Bone marrow (tissue), 2 donors: ENCODE results near the gene NCR2.

Source experiments
- DNase-seq, 2 donors: peaks; one replicate each; lab custom pipeline; 2025; lab: John Stamatoyannopoulos, UW

The NCR2 gene

DNA sequence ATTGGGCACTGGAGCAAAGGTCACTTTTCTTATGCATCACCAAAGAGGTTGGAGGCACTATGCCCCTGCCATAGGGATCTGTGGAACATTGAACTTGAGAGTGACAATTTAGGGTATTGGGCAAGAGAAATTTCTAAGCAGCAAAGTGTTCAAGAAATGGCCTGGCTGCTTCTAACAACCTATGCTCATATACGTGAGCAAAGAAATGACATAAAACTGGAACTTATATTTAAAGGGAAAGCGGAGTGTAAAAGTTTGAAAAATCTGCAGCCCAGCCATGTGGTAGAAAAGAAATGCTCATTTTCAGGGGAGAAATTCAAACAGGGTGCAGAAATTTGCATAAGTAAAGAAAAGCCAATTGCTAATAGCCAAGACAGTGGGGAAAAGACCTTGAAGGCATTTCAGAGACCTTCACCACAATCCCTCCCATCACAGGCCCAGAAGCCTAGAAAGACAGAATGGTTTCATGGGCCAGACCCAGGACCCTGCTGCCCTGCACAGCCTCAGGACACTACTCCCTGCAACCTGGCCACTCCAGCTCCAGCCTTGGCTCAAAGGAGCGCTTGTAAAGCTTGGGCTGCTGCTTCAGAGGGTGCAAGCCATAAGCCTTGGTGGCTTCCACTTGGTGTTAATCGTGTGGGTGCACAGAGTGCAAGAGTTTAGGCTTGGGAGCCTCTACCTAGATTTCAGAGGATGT, 24.4 kb downstream of the NCR2 start:
- no peak for DNase-seq

DNA sequence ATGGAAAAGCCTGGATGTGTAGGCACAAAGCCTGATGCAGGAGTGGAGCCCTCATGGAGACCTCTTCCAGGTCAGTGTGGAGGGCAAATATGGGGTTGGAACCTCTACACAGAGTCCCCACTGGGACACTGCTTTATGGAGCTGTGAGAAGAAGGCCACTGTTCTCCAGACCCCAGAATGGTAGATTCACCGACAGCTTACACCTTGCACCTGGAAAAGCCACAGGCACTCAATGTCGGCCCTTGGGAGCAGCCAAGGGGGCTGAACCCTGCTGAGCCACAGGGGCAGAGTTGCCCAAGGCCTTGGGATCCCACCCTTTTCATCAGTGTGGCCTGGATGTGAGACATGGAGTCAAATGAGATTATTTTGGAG, 24.9 kb downstream of the NCR2 start:
- DNase-seq = no peak

DNA sequence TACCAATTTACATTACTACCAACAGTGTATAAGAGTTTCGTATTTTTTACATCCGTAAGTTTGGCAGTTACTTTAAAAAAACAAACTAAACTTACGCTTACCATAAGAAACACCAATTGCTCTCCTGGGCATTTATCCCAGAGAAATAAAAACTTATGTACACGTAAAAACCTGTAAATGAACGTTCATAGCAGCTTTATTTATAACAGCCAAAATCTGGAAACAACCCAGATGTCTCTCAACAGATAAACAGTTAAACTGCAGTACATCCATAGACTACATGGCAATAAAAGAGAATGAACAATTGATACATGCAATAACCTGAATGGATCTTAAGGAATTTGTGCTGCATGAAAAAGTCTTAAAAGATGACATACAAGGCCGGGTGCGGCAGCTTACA, 30.7 kb downstream of the NCR2 start:
- no peak for DNase-seq

DNA sequence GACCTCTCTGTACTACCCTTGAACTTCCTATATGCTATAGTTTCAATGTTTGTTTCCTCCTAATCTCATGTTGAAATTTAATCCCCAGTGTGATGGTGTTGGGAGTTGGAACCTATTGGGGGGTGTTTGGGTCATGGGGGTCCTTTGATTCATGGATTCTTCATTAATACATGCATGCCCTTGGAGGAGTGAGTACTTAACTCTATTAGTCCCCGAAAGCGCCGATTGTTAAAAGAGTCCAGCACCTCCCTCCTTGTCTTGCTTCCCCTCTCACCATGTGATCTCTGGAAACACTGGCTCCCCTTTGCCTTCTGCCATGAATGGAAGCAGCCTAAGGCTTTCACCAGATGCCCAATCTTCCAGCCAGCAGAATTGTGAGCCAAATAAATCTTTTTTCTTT, 31.7 kb downstream of the NCR2 start:
- DNase-seq = no peak

DNA sequence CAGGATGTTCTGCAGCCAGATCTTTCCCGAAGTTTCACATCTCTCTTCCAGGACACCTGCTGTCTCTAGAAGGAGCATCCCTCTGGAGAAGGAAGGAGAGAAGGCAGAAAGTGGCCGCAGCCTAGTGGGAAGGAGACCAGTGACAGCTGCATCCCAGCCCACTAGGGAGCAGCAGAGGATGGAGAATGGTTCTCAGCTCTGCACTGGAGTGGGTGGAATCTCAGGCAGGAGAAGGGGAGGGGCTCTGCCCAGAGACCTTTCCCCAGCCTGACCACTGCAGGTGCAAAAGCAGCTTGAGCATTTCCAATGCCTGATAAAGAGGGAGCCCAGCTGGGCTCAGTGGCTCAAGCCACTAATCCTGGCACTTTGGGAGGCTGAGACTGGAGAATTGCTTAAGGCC, 32.3 kb downstream of the NCR2 start:
- no peak for DNase-seq

DNA sequence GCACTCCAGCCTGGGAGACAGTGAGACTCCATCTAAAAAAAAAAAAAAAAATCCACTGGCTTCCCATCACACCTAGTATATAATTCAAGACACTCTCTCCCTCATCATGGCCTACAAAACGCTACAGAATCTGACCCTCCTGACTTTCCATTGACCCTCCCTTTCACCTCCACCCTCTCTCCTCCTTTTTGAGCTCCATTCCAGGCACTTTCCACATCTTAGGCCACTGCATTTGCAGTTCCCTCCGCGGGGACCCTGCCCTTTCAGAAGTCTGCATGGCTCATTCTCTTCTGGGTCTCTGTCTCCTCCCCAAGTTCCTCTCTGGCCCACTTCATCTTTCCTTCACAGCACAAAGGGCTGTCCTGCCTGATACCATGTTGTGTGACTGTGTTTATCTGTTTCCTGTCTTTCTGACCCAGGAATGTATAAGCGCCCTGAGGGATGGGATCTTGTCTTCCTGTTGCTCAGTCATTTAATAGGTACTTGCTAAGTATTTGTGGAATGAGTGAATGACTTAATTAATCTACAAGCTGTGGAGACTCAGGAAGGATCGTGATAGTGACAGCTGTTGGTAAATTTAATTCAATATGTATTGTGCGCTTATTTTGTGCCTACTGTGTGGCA, 35.2 kb downstream of the NCR2 start:
- no peak for DNase-seq

DNA sequence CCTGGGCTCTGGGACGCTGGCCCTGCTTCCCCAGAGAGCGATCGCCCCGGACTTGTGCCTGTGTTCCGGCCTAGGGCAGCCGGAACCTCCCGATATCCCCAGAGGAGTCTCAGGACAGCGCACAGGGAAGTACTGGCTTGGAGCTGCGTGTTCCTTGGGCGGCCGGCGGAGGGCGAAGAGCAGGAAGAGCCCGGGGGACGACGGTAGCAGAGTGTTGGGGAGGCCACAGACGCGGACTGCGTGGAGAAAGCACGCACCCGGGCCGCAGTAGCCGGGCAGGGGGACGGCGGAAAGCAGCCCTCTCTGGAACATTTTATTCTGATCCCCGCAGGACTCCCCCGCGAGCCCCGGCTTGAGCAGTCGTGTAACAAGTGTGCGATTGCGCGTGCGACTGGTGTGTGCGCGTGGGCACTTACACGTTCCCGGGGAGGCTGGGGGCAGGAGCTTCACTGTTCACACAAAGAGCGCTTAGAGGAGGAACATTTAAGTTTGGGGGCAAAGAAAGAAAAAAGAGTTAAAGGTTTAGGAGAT, 36.1 kb downstream of the NCR2 start:
- DNase-seq = no peak

DNA sequence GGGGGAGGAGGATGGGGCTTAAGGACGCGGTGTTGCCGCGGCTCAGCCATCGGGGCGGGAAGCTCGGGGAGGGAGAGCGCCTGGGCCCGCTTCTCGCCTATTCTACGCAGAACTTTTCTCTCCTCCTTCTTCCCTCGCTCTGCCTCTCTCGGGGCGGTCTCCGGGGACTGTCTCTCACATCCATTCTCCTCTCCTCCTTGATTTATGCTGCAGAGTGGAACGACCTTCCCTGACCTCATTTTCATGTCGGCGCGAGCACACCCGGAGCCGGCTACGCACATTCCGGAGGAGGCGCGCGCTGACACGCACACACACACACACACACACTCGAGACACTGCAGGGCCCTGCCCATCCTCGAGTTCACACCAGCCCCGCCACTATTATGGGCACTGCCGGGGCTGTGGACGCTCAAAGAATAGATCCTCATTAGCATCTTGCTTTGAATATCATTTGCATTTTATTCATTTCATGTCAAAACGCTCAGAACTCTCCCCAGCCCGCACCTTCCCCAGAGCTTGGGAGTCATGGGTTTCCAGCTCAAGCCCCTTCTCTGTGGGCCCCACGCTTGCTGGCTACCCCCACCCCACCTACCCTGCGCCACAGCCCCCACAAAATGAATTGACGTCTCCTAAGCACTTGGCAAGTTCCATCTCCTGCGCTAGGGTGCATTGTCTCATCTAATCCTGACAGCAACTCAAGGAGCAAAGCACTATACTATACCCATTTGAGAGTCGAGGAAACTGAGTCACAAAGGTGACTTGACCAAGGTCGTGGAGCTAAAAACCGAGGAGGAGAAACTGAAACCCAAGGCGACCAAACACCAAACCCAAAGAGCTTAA, 36.8 kb downstream of the NCR2 start:
- no peak for DNase-seq

DNA sequence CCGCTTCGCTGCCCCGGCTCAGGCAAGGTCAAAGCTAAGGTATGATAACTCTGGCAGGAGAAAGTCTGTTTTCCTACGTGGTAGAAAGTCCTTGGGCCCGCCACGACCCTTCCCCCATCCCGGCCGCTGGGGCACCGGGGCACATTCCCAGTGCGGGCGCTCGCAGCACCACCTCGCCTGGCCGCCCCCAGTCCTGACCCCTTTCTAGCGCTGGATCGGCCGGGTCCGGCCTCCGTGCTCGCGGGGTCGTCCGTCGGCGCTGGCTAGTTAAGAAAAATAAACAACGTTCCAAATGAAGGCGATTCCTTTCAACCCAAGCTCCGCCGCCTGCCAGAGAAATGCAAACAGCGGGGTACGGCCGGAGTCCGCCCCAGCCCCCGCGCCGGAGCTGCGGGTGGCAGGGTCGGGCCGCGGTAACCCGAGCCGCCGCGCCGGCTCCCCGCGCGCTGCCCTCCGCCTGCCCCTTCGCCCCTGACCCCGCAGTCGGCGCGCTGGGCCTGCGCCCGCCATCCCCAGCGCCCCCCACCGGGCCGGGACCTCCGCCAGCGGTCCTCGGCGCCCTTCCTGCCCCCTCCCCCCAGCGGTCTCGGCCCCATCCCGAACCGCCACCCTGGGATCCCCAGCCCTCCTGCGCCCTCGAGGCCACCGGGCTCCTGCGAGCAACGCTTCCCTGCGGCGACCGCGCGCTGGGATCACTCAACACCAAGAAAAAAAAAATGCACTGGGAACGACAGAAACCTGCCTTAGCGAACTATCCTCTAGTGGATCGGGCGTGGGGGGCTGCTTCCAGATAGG, 37.6 kb downstream of the NCR2 start:
- DNase-seq = no peak

DNA sequence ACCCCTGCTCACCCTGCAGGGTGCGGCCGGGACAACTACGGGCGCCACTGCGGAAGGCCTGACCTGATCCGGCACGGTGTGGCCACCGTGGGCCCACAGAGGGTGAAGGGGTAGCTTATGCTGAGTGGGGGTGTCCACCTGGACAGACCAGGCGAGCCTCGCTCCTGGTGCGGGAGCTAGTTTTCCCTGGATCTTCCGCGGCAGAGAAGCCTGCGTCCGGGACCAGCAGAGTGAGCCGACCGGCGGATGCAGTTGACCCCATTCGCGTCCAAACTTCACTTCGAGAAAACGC, 38.2 kb downstream of the NCR2 start:
- DNase-seq = no peak

DNA sequence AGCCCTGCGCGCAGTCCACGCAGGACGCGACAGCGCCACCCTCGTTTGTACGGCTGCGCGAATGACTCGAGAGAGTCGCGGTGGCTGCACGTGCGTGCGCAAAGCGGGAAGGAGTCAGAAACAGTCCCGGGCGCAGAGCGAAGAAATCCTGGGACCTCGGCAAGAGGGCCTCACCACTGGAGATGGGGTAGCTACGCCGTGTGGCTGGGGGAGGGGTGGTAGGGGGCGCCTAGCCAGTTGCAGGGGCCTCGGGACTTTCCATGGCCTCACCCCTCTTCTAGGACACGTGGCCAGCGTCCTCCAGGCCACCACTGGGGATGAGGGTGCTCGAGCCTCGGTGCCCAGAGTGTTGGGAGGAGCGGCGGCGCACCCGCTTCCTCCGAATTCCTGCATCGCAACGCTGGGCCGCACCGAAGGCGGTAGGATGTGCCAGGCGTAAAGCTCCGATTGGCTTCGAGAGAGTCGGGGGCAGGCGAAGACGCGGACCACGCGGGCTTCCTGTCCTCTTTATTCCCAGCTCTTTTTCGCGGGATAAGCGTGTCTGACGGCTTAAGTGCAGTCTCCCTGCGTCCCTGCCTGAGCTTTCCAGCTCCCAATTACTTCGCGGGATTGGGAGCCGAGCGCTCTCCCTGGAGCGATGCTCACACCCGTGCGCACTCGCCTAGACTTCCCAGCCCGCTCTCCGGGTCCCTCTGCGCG, 38.7 kb downstream of the NCR2 start:
- no peak for DNase-seq

DNA sequence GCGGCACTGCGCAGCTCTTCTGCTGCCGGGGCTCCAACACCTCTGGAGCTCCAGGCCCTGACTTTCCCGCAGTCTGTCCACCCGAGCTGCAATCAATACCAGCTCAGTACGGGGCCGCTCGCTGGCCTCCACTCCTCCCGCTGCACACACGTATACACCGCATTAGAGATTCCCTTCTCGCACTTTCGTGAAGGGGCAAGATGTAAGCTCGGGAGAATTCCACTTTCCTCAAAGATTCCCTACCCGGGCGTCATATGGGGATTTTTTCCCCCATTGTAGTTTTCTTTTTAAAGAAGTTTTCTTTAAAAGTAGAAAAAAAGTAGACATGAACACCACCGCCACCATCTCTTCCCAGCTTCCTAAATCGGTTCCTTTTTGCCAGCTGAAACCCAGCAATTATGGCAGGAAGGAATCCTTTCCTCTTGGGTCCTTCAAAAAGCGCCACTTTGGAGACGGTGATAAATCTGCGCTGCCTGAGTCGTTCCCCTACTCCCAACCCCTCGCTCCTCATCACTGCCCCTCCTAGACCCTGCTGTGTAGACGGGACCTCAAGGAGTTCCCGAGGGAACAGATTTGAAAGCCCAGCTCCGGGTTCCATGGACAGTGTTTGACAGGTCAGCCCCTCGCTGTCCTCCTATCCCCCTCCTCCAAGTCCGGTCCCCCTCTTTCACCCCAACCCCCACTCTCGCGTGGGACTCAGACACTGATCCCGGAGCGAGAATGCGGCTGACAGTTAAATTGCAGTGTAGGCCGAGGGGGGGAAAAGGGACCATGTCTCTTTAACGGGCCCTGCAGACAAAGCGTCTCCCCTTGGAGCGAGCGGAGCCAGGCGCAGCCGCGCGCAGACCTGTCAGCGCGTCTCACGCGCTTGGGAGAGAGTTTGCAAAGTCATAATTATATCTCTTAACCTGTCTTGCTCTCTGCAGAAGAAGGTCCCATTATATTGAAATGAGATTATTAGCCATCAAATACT, 39.5 kb downstream of the NCR2 start:
- no peak for DNase-seq

DNA sequence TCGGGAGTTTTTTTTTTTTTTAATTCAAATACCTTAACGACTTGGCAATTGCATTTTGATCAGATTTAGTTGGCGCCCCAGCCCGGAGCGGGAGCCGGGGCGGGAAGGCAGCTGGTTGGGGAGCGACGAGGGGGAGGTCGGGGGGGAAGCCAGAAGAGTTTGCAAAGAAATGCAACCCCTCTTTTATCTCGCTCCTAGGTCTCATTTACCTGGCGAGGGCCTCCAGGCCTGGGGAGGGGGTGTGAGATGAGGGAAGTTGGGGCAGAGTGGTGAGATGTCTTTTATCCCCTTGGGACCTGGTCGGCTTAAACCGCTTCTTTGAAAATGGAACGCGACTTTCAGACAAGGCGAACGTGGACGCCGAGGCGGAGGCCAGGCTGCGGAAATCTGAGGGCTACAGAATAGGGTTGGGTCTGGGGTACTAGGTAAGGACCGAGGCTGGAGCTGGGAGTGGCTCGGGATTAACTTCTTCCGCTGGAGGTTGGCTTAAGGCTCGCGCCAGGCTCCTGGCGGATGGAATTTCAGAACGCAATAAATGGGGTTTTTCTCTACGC, 40.3 kb downstream of the NCR2 start:
- DNase-seq = no peak

DNA sequence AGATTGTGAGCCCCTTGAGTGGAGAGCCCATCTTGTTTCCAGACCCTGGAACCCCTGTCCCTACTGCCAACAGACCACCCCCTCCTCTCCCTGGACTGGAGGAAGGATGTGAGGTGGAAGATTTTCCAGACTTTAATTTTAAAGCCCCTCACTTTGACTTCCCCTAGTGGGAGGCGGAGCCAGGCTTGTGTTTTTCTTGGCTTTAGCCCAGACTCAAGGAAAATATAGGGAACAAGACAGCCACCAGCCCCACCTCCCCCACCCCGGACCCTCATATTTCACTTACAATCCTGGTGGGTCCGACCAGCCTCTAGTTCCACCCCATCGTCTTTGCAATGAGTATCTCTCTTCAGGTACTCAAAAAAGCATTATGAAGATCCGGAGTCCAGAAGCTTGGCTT, 40.8 kb downstream of the NCR2 start:
- DNase-seq = no peak

DNA sequence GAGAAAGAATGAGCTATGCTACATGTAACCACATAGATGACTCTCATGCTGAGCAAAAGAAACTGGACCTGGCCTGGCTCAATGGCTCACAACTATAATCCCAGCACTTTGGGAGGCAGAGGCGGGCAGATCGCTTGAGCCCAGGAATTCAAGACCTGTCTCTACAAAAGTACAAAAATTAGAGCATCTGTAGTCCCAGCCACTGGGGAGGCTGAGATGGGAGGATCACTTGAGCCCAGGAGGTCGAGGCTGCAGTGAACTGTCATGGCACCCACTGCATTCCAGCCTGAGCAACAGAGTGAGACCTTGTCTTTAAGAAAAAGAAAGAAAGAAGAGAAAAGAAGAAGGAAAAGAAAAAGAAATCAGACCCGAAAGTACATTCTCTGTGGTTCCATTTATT, 41.7 kb downstream of the NCR2 start:
- no peak for DNase-seq

DNA sequence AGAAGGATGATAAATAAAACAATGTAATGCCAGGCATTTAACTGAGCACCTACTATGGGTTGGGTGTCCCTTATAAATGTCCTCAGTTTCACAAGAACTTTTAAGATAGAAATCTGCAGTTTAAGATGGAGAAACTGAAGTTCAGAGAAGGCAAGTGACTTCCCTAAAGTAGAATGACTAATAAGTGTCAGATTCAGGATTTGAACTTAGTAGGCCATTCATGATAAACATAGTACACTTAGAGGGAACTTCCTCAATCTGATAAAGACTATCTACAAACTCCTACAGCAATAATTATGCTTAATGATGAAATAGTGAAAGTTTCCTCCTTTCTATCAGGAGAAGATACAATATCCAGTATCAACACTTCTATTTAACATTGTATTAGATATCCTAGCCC, 43.9 kb downstream of the NCR2 start:
- no peak for DNase-seq

DNA sequence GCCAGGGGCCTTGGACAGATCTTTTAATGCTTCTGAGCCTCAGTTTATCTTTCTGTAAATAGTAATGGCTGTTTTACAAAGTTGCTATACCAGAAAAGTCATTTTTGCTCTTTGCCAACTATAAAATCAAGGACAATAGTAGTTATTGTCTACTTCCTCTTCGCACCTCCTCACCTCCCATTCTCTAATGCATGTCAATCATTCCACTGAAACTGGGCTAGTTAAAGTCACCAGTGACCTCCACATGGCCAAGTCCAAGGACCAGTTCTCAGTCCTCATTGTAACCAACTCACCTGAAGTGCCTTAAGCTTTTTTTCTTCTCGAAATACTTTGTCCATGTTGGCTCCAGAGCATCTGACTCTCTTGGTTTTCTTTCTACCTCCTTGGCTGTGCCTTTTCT, 51.2 kb downstream of the NCR2 start:
- no peak for DNase-seq

DNA sequence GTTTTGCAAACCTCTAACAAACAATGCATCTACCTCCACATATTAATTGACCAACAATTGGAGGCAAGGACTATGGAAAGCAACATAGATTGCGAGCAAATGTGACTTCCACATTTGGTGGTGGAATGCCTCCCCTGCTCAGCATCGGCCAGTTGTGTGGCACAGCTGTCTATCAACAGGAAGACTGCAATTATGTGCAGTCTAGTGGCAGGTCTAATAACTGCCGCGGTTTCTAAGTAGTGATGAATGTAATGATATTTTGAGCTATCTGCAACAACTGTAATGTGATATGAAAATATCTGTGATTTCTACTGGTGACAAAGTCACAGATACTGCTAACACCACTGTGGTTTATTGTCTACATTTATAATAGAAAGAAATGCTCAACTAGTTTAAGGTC, 56.8 kb downstream of the NCR2 start:
- DNase-seq = no peak

DNA sequence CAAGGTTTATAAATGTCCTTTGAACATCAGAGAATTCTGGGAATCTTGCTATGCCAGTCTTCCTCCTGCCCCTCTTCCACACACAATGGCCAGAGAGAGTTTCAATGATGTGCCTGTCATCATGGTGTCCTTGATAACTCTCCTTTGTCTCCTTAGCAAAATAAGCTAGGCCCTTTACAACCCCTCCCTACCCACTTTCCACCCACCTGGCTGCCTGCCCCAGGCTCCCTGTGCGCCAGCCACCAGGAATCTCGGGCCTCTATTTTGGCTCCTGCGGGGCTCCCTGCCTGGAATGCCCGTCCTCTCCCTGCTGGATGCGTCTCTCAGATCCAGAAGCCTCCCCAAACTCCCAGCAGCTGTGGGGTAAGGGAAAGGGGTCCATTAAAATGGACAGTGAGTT, 60.9 kb downstream of the NCR2 start:
- DNase-seq = no peak

DNA sequence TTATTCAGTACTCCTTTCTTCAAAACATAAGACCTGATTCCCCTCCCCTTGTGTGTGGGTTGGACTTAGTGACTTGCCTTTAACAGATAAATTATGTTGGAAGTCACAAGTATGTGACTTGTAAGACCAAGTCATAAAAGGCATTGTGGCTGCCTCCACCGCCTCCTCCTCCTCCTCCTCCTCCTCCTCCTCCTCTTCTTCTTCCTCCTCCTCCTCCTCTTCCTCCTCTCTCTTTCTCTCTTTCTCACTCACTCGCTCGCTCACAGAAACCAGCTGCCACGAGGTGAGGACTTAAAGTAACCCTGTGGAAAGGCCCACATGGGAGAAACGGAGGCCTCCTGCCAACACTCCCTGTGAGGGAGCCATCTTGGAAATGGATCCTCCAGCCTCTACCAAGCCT, 64.0 kb downstream of the NCR2 start:
- no peak for DNase-seq
